Measurements from ENCODE around the gene SH3RF1. TPM values are rescaled to one million over a fixed set of nuclear protein-coding genes. Genes with fewer than 3 reads are reported as not detected.

Gene SH3RF1
- total RNA-seq, 1 experiment from 2014 or later, result 59.5 TPM

- no peak for TF ChIP-seq JUND (IDR thresholded peaks at IDR 0.05)
- TF ChIP-seq ATF3 (IDR thresholded peaks at IDR 0.05), result no peak
- TF ChIP-seq POLR2A (IDR thresholded peaks at IDR 0.05; ENCODE audit: borderline replicate concordance, extremely low read depth, insufficient read depth, insufficient read length), result no peak
- TF ChIP-seq, protein P1, sequence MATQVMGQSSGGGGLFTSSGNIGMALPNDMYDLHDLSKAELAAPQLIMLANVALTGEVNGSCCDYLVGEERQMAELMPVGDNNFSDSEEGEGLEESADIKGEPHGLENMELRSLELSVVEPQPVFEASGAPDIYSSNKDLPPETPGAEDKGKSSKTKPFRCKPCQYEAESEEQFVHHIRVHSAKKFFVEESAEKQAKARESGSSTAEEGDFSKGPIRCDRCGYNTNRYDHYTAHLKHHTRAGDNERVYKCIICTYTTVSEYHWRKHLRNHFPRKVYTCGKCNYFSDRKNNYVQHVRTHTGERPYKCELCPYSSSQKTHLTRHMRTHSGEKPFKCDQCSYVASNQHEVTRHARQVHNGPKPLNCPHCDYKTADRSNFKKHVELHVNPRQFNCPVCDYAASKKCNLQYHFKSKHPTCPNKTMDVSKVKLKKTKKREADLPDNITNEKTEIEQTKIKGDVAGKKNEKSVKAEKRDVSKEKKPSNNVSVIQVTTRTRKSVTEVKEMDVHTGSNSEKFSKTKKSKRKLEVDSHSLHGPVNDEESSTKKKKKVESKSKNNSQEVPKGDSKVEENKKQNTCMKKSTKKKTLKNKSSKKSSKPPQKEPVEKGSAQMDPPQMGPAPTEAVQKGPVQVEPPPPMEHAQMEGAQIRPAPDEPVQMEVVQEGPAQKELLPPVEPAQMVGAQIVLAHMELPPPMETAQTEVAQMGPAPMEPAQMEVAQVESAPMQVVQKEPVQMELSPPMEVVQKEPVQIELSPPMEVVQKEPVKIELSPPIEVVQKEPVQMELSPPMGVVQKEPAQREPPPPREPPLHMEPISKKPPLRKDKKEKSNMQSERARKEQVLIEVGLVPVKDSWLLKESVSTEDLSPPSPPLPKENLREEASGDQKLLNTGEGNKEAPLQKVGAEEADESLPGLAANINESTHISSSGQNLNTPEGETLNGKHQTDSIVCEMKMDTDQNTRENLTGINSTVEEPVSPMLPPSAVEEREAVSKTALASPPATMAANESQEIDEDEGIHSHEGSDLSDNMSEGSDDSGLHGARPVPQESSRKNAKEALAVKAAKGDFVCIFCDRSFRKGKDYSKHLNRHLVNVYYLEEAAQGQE (IDR thresholded peaks at IDR 0.05; ENCODE audit: low read depth), result no peak
- no peak for TF ChIP-seq FOSL1 (IDR thresholded peaks at IDR 0.05; ENCODE audit: low read depth)
- TF ChIP-seq POLR2AphosphoS5 (IDR thresholded peaks at IDR 0.05; ENCODE audit: low read depth, low read length), result no peak
- no peak for TF ChIP-seq CEBPB (IDR thresholded peaks at IDR 0.05; ENCODE audit: low read depth)
- no peak for TF ChIP-seq RAD21 (IDR thresholded peaks at IDR 0.05; ENCODE audit: low read depth)
- no peak for TF ChIP-seq SP1 (IDR thresholded peaks at IDR 0.05; ENCODE audit: low read depth)
- TF ChIP-seq YY1 (IDR thresholded peaks at IDR 0.05; ENCODE audit: extremely low read depth, insufficient replicate concordance, low read depth, low read length), result no peak
- TF ChIP-seq SRF (IDR thresholded peaks at IDR 0.05; ENCODE audit: low read depth), result no peak
- no peak for ATAC-seq
- Histone ChIP-seq H3K9me3 (ENCODE audit: control insufficient read depth in 1 of 2, insufficient read depth in 1 of 2, low read depth in 1 of 2, low read length in 2 of 2) (no peaks in the 10 kb centered on the region), H3K9ac (ENCODE audit: low read length) (peak overlapping the region; percentile 15; the same call in 1 of the 2 replicates), H3K79me2 (ENCODE audit: insufficient read depth, low read length) (peaks cover 100% of the 10 kb centered on the region), H2AFZ (ENCODE audit: low read depth, low read length, poor library complexity, severe bottlenecking) (no peak overlapping the region), H3K4me1 (ENCODE audit: control insufficient read depth in 1 of 2, insufficient read depth in 2 of 2, low read length in 2 of 2) (peaks cover 58 to 82% of the 10 kb centered on the region in 2 experiments), H3K4me2 (ENCODE audit: low read length) (peak overlapping the region; percentile 74; the same call in 1 of the 2 replicates), H4K20me1 (ENCODE audit: insufficient read depth) (no peaks in the 10 kb centered on the region), H3K9me2 (ENCODE audit: insufficient read depth) (no peaks in the 10 kb centered on the region), H3K27me3 (ENCODE audit: insufficient read depth, low read length) (no peaks in the 10 kb centered on the region), H3K27ac (ENCODE audit: low read depth, low read length) (no peak overlapping the region), H3K4me3 (replicated peaks in 1 of 2; ENCODE audit: low read depth in 1 of 2, low read length in 2 of 2) (no peak overlapping the region), H3K36me3 (ENCODE audit: control insufficient read depth in 1 of 2, insufficient read depth in 2 of 2, low read length in 2 of 2) (peaks cover 0 to 4% of the 10 kb centered on the region in 2 experiments; a peak in 1 of 4 replicates)
- intact Hi-C loops (cut with micrococcal nuclease), result loop anchor here (10.0 kb wide), 1 partner anchor 723 kb away; no protein-coding TSS in a partner anchor
- DNase-seq (ENCODE audit: low read depth, low spot score), result no peak
- RAD21 ChIA-PET (ENCODE audit: low non-redundant PET in 1 of 2, low total read pairs in 2 of 2, uncharacterized antibody in 2 of 2, unreplicated experiment in 2 of 2), result no interaction called here
- POLR2A ChIA-PET, result no interaction called here
- CTCF ChIA-PET, result no interaction called here
- BruUV-seq (replicated peaks), result no TSS peak
These were observed 12.6 kb downstream of the SH3RF1 start for GRCh38 chr4:169258141-169258540.
